Neural cell (in vitro differentiated cells): Measurements from ENCODE around the gene IL19. TPM values are rescaled to one million over a fixed set of nuclear protein-coding genes. Genes with fewer than 3 reads are reported as not detected.

Source experiments
- H2AFZ ChIP-seq: fragments of 200-600, 300-800 bp; sonication (generic), shearing (Covaris generic); 2 replicates; pipeline ENCODE4 v1.6.0; 2014; ENCODE audit warnings: low read depth, mild to moderate bottlenecking, antibody characterized with exemption, low read length, moderate library complexity
- H3F3A ChIP-seq: fragments of 200-600 bp; shearing (Covaris generic); 2 replicates; pipeline ENCODE4 v1.6.1; 2016; ENCODE audit warnings: mild to moderate bottlenecking, moderate library complexity, mixed read lengths, antibody characterized with exemption, low read length; ENCODE audit not compliant: insufficient read depth, poor library complexity, severe bottlenecking
- H3K27ac ChIP-seq: fragments of 200-600, 300-800 bp; sonication (generic), shearing (Covaris generic); 2 replicates; pipeline ENCODE4 v1.5.1; 2014; ENCODE audit warnings: mild to moderate bottlenecking, low read length, moderate library complexity
- H3K27me3 ChIP-seq: fragments of 300-800, 200-600 bp; sonication (generic), shearing (Covaris generic); 2 replicates; pipeline ENCODE4 v1.6.0; 2014; ENCODE audit warnings: mild to moderate bottlenecking, low read depth, low read length, moderate library complexity; ENCODE audit not compliant: insufficient read depth
- H3K36me3 ChIP-seq: fragments of 300-800, 200-600 bp; sonication (generic), shearing (Covaris generic); 2 replicates; pipeline ENCODE4 v1.5.1; 2014; ENCODE audit warnings: mild to moderate bottlenecking, antibody characterized with exemption, low read length, moderate library complexity; ENCODE audit not compliant: insufficient read depth
- H3K4me2 ChIP-seq: fragments of 300-800, 200-600 bp; sonication (generic), shearing (Covaris generic); 2 replicates; pipeline ENCODE4 v1.6.0; 2014; ENCODE audit warnings: mild to moderate bottlenecking, low read length
- H3K4me3 ChIP-seq: fragments of 300-800, 200-600 bp; sonication (generic), shearing (Covaris generic); 2 replicates; pipeline ENCODE4 v1.5.1; 2014; ENCODE audit warnings: mild to moderate bottlenecking, low read length, moderate library complexity
- H3K79me2 ChIP-seq: fragments of 200-600 bp; shearing (Covaris generic); replicated peaks from 2 replicates; pipeline ENCODE4 v1.6.0; 2014; ENCODE audit warnings: mild to moderate bottlenecking, low read length, moderate library complexity; ENCODE audit not compliant: insufficient read depth
- H3K9ac ChIP-seq: fragments of 300-800, 200-600 bp; sonication (generic), shearing (Covaris generic); 2 replicates; pipeline ENCODE4 v1.6.1; 2016; ENCODE audit warnings: mild to moderate bottlenecking, low read length, mixed read lengths
- H3K9me2 ChIP-seq: fragments of 200-600 bp; shearing (Covaris generic); 2 replicates; pipeline ENCODE4 v1.6.1; 2016; ENCODE audit warnings: mild to moderate bottlenecking, low read length, mixed read lengths; ENCODE audit not compliant: insufficient read depth
- H3K9me3 ChIP-seq: fragments of 200-600, 300-800 bp; sonication (generic), shearing (Covaris generic); 2 replicates; pipeline ENCODE4 v1.6.1; 2016; ENCODE audit warnings: mild to moderate bottlenecking, mixed run types, low read length, moderate library complexity, mixed read lengths
- H4K20me1 ChIP-seq: fragments of 200-600 bp; shearing (Covaris generic); 2 replicates; pipeline ENCODE4 v1.6.1; 2016; ENCODE audit warnings: mild to moderate bottlenecking, mixed run types; ENCODE audit not compliant: insufficient read depth
- EP300 ChIP-seq: fragments of 450-650 bp; conservative IDR thresholded peaks from 2 replicates; pipeline ENCODE4 v1.6.1; 2014; ENCODE audit warnings: antibody characterized with exemption, mild to moderate bottlenecking, moderate library complexity; ENCODE audit not compliant: poor library complexity, severe bottlenecking
- EZH2 ChIP-seq: fragments of 200-600, 300-800 bp; shearing (Covaris generic), sonication (generic); IDR thresholded peaks from 2 replicates; pipeline ENCODE4 v1.6.1; 2014; ENCODE audit warnings: antibody characterized with exemption, low read length, borderline replicate concordance, mild to moderate bottlenecking; ENCODE audit not compliant: insufficient read depth, poor library complexity, severe bottlenecking
- MXI1 ChIP-seq: fragments of 450-650 bp; conservative IDR thresholded peaks from 2 replicates; pipeline ENCODE4 v1.6.1; 2014; ENCODE audit warnings: antibody characterized with exemption, mild to moderate bottlenecking; ENCODE audit not compliant: poor library complexity, severe bottlenecking
- POLR2AphosphoS5 ChIP-seq: IDR thresholded peaks from 2 replicates; pipeline ENCODE4 v1.6.1; 2012
- RAD21 ChIP-seq: fragments of 450-650 bp; conservative IDR thresholded peaks from 2 replicates; pipeline ENCODE4 v1.6.1; 2014; ENCODE audit warnings: antibody characterized with exemption, mild to moderate bottlenecking, moderate library complexity
- SMC3 ChIP-seq: fragments of 450-650 bp; conservative IDR thresholded peaks from 2 replicates; pipeline ENCODE4 v1.6.1; 2014; ENCODE audit warnings: antibody characterized with exemption, mild to moderate bottlenecking, moderate library complexity; ENCODE audit not compliant: poor library complexity
- TAF1 ChIP-seq: IDR thresholded peaks from 2 replicates; pipeline ENCODE4 v1.6.1; 2012; ENCODE audit warnings: low read depth
- polyA plus RNA-seq: library from polyadenylated mRNA; depleted of rRNA; stranded (reverse); fragments of >200 nt; gene quantifications from 2 replicates; pipeline ENCODE4 v1.2.3, GENCODE V29; 2014
- TF ChIP-seq, protein P1 (sequence below): IDR thresholded peaks from 2 replicates; pipeline ENCODE4 v1.6.1; 2012; ENCODE audit warnings: borderline replicate concordance
- TF ChIP-seq, protein P2 (sequence below): fragments of 450-650 bp; IDR thresholded peaks from 2 replicates; pipeline ENCODE4 v1.5.1; 2014; ENCODE audit warnings: antibody characterized with exemption, mild to moderate bottlenecking, moderate library complexity; ENCODE audit not compliant: poor library complexity, severe bottlenecking

Gene IL19
- polyA plus RNA-seq, 1 donor from 2014 or later = not detected

DNA sequence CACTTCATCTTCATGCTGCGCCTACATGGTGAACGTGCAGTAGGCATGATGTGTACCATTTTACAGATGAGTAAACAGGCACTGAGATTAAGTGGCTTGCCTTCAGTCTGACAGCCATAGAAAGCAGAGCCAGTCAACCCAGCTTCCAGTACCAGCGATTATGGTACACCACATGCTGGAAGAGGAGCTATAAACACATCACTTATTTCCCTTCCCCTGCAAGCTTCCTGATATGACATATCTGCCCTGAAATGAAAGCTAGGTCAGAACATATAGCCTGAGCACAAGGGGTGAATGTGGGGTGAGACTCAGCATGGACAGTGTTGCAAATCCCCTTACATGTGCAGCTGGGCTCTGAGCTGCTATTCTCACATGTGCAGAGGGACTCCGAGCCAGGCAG, 61.1 kb downstream of the IL19 start:
- TF ChIP-seq, protein P1, sequence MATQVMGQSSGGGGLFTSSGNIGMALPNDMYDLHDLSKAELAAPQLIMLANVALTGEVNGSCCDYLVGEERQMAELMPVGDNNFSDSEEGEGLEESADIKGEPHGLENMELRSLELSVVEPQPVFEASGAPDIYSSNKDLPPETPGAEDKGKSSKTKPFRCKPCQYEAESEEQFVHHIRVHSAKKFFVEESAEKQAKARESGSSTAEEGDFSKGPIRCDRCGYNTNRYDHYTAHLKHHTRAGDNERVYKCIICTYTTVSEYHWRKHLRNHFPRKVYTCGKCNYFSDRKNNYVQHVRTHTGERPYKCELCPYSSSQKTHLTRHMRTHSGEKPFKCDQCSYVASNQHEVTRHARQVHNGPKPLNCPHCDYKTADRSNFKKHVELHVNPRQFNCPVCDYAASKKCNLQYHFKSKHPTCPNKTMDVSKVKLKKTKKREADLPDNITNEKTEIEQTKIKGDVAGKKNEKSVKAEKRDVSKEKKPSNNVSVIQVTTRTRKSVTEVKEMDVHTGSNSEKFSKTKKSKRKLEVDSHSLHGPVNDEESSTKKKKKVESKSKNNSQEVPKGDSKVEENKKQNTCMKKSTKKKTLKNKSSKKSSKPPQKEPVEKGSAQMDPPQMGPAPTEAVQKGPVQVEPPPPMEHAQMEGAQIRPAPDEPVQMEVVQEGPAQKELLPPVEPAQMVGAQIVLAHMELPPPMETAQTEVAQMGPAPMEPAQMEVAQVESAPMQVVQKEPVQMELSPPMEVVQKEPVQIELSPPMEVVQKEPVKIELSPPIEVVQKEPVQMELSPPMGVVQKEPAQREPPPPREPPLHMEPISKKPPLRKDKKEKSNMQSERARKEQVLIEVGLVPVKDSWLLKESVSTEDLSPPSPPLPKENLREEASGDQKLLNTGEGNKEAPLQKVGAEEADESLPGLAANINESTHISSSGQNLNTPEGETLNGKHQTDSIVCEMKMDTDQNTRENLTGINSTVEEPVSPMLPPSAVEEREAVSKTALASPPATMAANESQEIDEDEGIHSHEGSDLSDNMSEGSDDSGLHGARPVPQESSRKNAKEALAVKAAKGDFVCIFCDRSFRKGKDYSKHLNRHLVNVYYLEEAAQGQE = no peak
- TF ChIP-seq RAD21 (no peak), TAF1 (no peak), POLR2AphosphoS5 (no peak), EZH2 (no peak), MXI1 (no peak), EP300 (no peak), SMC3 (no peak)
- TF ChIP-seq, protein P2, sequence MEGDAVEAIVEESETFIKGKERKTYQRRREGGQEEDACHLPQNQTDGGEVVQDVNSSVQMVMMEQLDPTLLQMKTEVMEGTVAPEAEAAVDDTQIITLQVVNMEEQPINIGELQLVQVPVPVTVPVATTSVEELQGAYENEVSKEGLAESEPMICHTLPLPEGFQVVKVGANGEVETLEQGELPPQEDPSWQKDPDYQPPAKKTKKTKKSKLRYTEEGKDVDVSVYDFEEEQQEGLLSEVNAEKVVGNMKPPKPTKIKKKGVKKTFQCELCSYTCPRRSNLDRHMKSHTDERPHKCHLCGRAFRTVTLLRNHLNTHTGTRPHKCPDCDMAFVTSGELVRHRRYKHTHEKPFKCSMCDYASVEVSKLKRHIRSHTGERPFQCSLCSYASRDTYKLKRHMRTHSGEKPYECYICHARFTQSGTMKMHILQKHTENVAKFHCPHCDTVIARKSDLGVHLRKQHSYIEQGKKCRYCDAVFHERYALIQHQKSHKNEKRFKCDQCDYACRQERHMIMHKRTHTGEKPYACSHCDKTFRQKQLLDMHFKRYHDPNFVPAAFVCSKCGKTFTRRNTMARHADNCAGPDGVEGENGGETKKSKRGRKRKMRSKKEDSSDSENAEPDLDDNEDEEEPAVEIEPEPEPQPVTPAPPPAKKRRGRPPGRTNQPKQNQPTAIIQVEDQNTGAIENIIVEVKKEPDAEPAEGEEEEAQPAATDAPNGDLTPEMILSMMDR = no peak
- H3K9me3 ChIP-seq = no peaks in the 10 kb centered on the region
- H3K36me3 ChIP-seq = no peaks in the 10 kb centered on the region
- no peak overlapping the region for H3K4me2 ChIP-seq
- no peak overlapping the region for H3K27ac ChIP-seq
- H2AFZ ChIP-seq = no peak overlapping the region
- no peak overlapping the region for H3K9ac ChIP-seq
- H3K79me2 ChIP-seq = no peaks in the 10 kb centered on the region
- H3K9me2 ChIP-seq = no peaks in the 10 kb centered on the region
- H3F3A ChIP-seq = no peaks in the 10 kb centered on the region
- H3K27me3 ChIP-seq = no peaks in the 10 kb centered on the region
- H3K4me3 ChIP-seq = no peak overlapping the region
- H4K20me1 ChIP-seq = no peaks in the 10 kb centered on the region

DNA sequence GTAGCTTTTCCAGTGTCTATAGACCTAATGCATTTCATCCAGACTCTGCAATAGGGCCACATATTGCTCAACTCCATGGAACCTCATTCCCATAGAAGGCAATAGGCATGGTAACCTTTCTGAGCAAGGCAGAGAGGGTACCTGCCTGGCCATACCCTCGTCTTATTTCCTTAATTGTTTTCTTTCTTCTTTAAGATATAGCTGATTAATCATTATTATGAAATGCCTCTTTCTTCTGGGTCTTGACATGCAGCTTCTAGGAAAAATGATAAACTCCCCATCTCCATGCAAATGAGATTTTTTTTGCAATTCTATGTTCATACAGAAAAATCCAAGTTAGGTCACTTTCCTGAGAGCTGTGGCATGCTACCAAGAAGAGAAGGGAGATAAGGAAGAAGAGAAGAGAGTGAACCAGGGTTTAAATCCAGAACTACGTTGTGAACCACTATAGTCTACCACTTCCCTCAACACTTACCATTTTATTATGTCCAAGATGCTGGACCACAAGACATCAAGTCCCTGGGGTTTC, 61.8 kb downstream of the IL19 start:
- Histone ChIP-seq H3K9me3 (no peaks in the 10 kb centered on the region), H3K9ac (no peak overlapping the region), H3K79me2 (no peaks in the 10 kb centered on the region), H3K27ac (no peak overlapping the region), H3F3A (no peaks in the 10 kb centered on the region), H4K20me1 (no peaks in the 10 kb centered on the region), H3K9me2 (no peaks in the 10 kb centered on the region), H3K36me3 (no peaks in the 10 kb centered on the region), H3K4me2 (no peak overlapping the region), H3K4me3 (no peak overlapping the region), H2AFZ (no peak overlapping the region), H3K27me3 (no peaks in the 10 kb centered on the region)
- TF ChIP-seq EZH2 (no peak), MXI1 (no peak), TAF1 (no peak), EP300 (no peak), SMC3 (no peak), RAD21 (no peak), POLR2AphosphoS5 (no peak)
- TF ChIP-seq, protein P2 = no peak
- TF ChIP-seq, protein P1 = no peak
